IMR-90 (cell line): Measurements from ENCODE around the gene TMEM81. TPM values are rescaled to one million over a fixed set of nuclear protein-coding genes. Genes with fewer than 3 reads are reported as not detected.

Source experiments
- ATAC-seq: fragments of 200-7000 bp; cut with Tn5 transposase; 2 replicates; pipeline ENCODE4 v1.9.1; 2020; ENCODE audit warnings: low read depth, mild to moderate bottlenecking, moderate library complexity
- BruUV-seq: library from RNA; stranded (reverse); fragments of 400-500 nt; replicated peaks from 2 replicates; lab custom pipeline; 2021; lab: Mats Ljungman, UMichigan
- CTCF ChIA-PET: fragments of 300-600 bp; formaldehyde crosslinking; extraction: SDS; loops from one replicate; lab custom pipeline; 2021; ENCODE audit warnings: antibody characterized with exemption; lab: Yijun Ruan, JAX
- POLR2A ChIA-PET: fragments of 300-600 bp; sonication (Branson Sonifier 250); formaldehyde crosslinking; loops from one replicate; lab custom pipeline; 2022; ENCODE audit warnings: antibody characterized with exemption; ENCODE audit not compliant: unreplicated experiment; lab: Charles Lee
- DNase-seq: peaks from one replicate; pipeline ENCODE4 v3.0.0; 2013
- H2AFZ ChIP-seq: replicated peaks from 2 replicates; pipeline ENCODE3; 2013; ENCODE audit warnings: low read length, mild to moderate bottlenecking; ENCODE audit not compliant: poor library complexity
- H2AK5ac ChIP-seq: 2 replicates; pipeline ENCODE4 v1.6.1; 2013; ENCODE audit warnings: low read depth, low read length, inconsistent platforms
- H2AK9ac ChIP-seq: replicated peaks from 2 replicates; pipeline ENCODE3; 2013; ENCODE audit warnings: mild to moderate bottlenecking, low read depth, low read length, moderate library complexity; ENCODE audit not compliant: poor library complexity
- H2BK120ac ChIP-seq: 2 replicates; pipeline ENCODE4 v1.6.1; 2013; ENCODE audit warnings: low read depth, low read length, inconsistent platforms
- H2BK15ac ChIP-seq: 3 replicates; pipeline ENCODE4 v1.6.1; 2013; ENCODE audit warnings: low read depth, low read length, inconsistent platforms
- H2BK20ac ChIP-seq: 2 replicates; pipeline ENCODE4 v1.6.1; 2013; ENCODE audit warnings: low read depth, mild to moderate bottlenecking, inconsistent platforms, low read length, moderate library complexity
- H2BK5ac ChIP-seq: 2 replicates; pipeline ENCODE4 v1.6.1; 2013; ENCODE audit warnings: mild to moderate bottlenecking, low read depth, low read length, inconsistent platforms; ENCODE audit not compliant: poor library complexity, severe bottlenecking
- H3K14ac ChIP-seq: replicated peaks from 2 replicates; pipeline ENCODE4 v1.6.1; 2013; ENCODE audit warnings: low read depth, low read length, inconsistent platforms
- H3K18ac ChIP-seq: 2 replicates; pipeline ENCODE4 v1.6.1; 2013; ENCODE audit warnings: low read depth, low read length, control low read depth
- H3K23ac ChIP-seq: 2 replicates; pipeline ENCODE4 v1.6.1; 2013; ENCODE audit warnings: low read depth, low read length, inconsistent platforms
- H3K27ac ChIP-seq: 2 replicates; pipeline ENCODE4 v1.5.1; 2013; ENCODE audit warnings: mild to moderate bottlenecking, control low read depth, low read length; ENCODE audit not compliant: insufficient read depth
- H3K27me3 ChIP-seq: 2 replicates; pipeline ENCODE4 v1.6.1; 2013; ENCODE audit warnings: low read length; ENCODE audit not compliant: control insufficient read depth, insufficient read depth
- H3K36me3 ChIP-seq: 2 replicates; pipeline ENCODE4 v1.6.1; 2013; ENCODE audit warnings: low read length, mixed read lengths; ENCODE audit not compliant: control insufficient read depth, insufficient read depth
- H3K4ac ChIP-seq: 2 replicates; pipeline ENCODE4 v1.6.1; 2013; ENCODE audit warnings: low read depth, low read length, inconsistent platforms
- H3K4me1 ChIP-seq: 2 replicates; pipeline ENCODE4 v1.6.1; 2013; ENCODE audit warnings: low read length, mixed read lengths; ENCODE audit not compliant: control insufficient read depth, insufficient read depth
- H3K4me2 ChIP-seq: 2 replicates; pipeline ENCODE4 v1.6.1; 2013; ENCODE audit warnings: low read depth, mild to moderate bottlenecking, control low read depth, low read length, moderate library complexity
- H3K4me3 ChIP-seq: 2 replicates; pipeline ENCODE4 v1.5.1; 2013; ENCODE audit warnings: low read depth, mild to moderate bottlenecking, control low read depth, low read length, moderate library complexity; ENCODE audit not compliant: insufficient read depth
- H3K56ac ChIP-seq: 2 replicates; pipeline ENCODE4 v1.6.1; 2013; ENCODE audit warnings: low read length, inconsistent platforms; ENCODE audit not compliant: insufficient read depth; ENCODE audit errors: extremely low read depth
- H3K79me1 ChIP-seq, 2 experiments: 2 replicates each; pipeline ENCODE4 v1.6.1; 2013; ENCODE audit warnings: low read length in 2 of 2, inconsistent platforms in 1 of 2, low read depth in 1 of 2
- H3K9ac ChIP-seq: 2 replicates; pipeline ENCODE4 v1.6.1; 2013; ENCODE audit warnings: low read depth, low read length, control low read depth
- H3K9me1 ChIP-seq: 2 replicates; pipeline ENCODE4 v1.6.1; 2013; ENCODE audit warnings: low read length, inconsistent platforms; ENCODE audit not compliant: insufficient read depth
- H3K9me3 ChIP-seq: 2 replicates; pipeline ENCODE4 v1.6.1; 2013; ENCODE audit warnings: low read length; ENCODE audit not compliant: control insufficient read depth, insufficient read depth
- H4K20me1 ChIP-seq: 2 replicates; pipeline ENCODE4 v1.6.1; 2013; ENCODE audit warnings: low read length, inconsistent platforms; ENCODE audit not compliant: insufficient read depth
- H4K5ac ChIP-seq: 2 replicates; pipeline ENCODE4 v1.6.1; 2013; ENCODE audit warnings: mild to moderate bottlenecking, low read depth, low read length, control low read depth
- H4K8ac ChIP-seq, 2 experiments: 2 replicates each; pipeline ENCODE4 v1.6.1; 2013; ENCODE audit warnings: low read depth in 2 of 2, low read length in 2 of 2, control low read depth in 1 of 2, inconsistent platforms in 1 of 2
- H4K91ac ChIP-seq: 2 replicates; pipeline ENCODE4 v1.6.1; 2013; ENCODE audit warnings: low read depth, low read length, inconsistent platforms; ENCODE audit not compliant: insufficient read depth
- BHLHE40 ChIP-seq: fragments of 150-350 bp; IDR thresholded peaks from 2 replicates; pipeline ENCODE4 v1.6.1; 2016; ENCODE audit warnings: mild to moderate bottlenecking, low read depth, low read length
- CEBPB ChIP-seq: IDR thresholded peaks from 2 replicates; pipeline ENCODE4 v1.6.1; 2012; ENCODE audit warnings: low read depth, low read length, improper control_type of control experiment
- CHD1 ChIP-seq: IDR thresholded peaks from 2 replicates; pipeline ENCODE4 v1.6.1; 2012; ENCODE audit warnings: low read depth, low read length, improper control_type of control experiment
- FOS ChIP-seq: fragments of 150-350 bp; IDR thresholded peaks from 2 replicates; pipeline ENCODE4 v1.6.1; 2016; ENCODE audit warnings: low read depth, low read length
- MAFK ChIP-seq: IDR thresholded peaks from 2 replicates; pipeline ENCODE4 v1.6.1; 2012; ENCODE audit warnings: low read depth, low read length, improper control_type of control experiment
- MAZ ChIP-seq: IDR thresholded peaks from 2 replicates; pipeline ENCODE4 v1.6.1; 2012; ENCODE audit warnings: low read depth, mild to moderate bottlenecking, low read length, improper control_type of control experiment, moderate library complexity, borderline replicate concordance
- MXI1 ChIP-seq: IDR thresholded peaks from 2 replicates; pipeline ENCODE4 v1.6.1; 2012; ENCODE audit warnings: low read depth, mild to moderate bottlenecking, low read length, moderate library complexity, borderline replicate concordance
- NFE2L2 ChIP-seq: fragments of 150-350 bp; IDR thresholded peaks from 2 replicates; pipeline ENCODE4 v1.6.1; 2016; ENCODE audit warnings: low read depth, mild to moderate bottlenecking, low read length
- POLR2A ChIP-seq: IDR thresholded peaks from 2 replicates; pipeline ENCODE4 v1.6.1; 2012; ENCODE audit warnings: mild to moderate bottlenecking, low read depth, low read length
- RAD21 ChIP-seq: IDR thresholded peaks from 2 replicates; pipeline ENCODE4 v1.6.1; 2012; ENCODE audit warnings: low read length, improper control_type of control experiment
- RCOR1 ChIP-seq: IDR thresholded peaks from 2 replicates; pipeline ENCODE4 v1.6.1; 2012; ENCODE audit warnings: mild to moderate bottlenecking, low read length, improper control_type of control experiment; ENCODE audit not compliant: insufficient replicate concordance
- RFX5 ChIP-seq: IDR thresholded peaks from 2 replicates; pipeline ENCODE4 v1.8.0; 2012; ENCODE audit warnings: low read depth, mild to moderate bottlenecking, low read length, moderate library complexity
- SMC3 ChIP-seq: fragments of 150-350 bp; IDR thresholded peaks from 2 replicates; pipeline ENCODE4 v1.6.1; 2016; ENCODE audit warnings: low read depth, mild to moderate bottlenecking, antibody characterized with exemption, low read length, moderate library complexity
- WGBS, 2 experiments: methylation state at CpG; one replicate each; pipeline versions ENCODE4 v1.1.5 to v1.1.7; 2013; ENCODE audit warnings: missing lambda C conversion rate in 2 of 2; ENCODE audit not compliant: insufficient read length in 1 of 2; ENCODE audit errors: extremely low coverage in 2 of 2; 5-methylcytosine and 5-hydroxymethylcytosine counted together
- dilution Hi-C: fragments of 300-500 bp; cut with HindIII; formaldehyde crosslinking; loops from one replicate; pipeline ENCODE4 v1.14.3; 2018; ENCODE audit warnings: low sequenced_read_pairs; ENCODE audit not compliant: unreplicated experiment
- in situ Hi-C: fragments of 300-500 bp; cut with MboI; formaldehyde crosslinking; loops from 3 replicates; pipeline ENCODE4 v1.14.3; 2019; ENCODE audit warnings: low sequenced_read_pairs, inconsistent platforms, mixed read lengths
- intact Hi-C: fragments of 100-400 bp; cut with micrococcal nuclease; formaldehyde crosslinking; loops from 2 replicates; pipeline ENCODE4 v1.10.0; 2022
- polyA plus RNA-seq, 3 experiments: library from polyadenylated mRNA; depleted of rRNA; stranded (reverse); fragments of >200 nt; gene quantifications; 2 replicates each; pipeline ENCODE4 v1.2.3, GENCODE V29; 2012; ENCODE audit warnings: low replicate concordance in 1 of 3
- total RNA-seq: library from RNA; depleted of rRNA; stranded (reverse); fragments of >200 nt; gene quantifications from 2 replicates; pipeline ENCODE4 v1.2.3, GENCODE V29; 2012
- TF ChIP-seq, protein P1 (sequence below): conservative IDR thresholded peaks from 2 replicates; pipeline ENCODE4 v1.5.1; 2012; ENCODE audit warnings: mild to moderate bottlenecking, low read depth, low read length, improper control_type of control experiment
- TF ChIP-seq, protein P2 (sequence below): fragments of 150-350 bp; IDR thresholded peaks from 2 replicates; pipeline ENCODE4 v1.6.1; 2017; ENCODE audit warnings: mild to moderate bottlenecking, antibody characterized with exemption, low read length, low read depth
- TF ChIP-seq, protein P3 (sequence below): fragments of 150-350 bp; IDR thresholded peaks from 2 replicates; pipeline ENCODE4 v1.6.1; 2016; ENCODE audit warnings: low read depth, mild to moderate bottlenecking, low read length, moderate library complexity, borderline replicate concordance

The TMEM81 gene
- total and polyA plus RNA-seq, 2 of the 4 experiments (the other 2 are of a cell fraction): 1.5 to 1.8 TPM

DNA sequence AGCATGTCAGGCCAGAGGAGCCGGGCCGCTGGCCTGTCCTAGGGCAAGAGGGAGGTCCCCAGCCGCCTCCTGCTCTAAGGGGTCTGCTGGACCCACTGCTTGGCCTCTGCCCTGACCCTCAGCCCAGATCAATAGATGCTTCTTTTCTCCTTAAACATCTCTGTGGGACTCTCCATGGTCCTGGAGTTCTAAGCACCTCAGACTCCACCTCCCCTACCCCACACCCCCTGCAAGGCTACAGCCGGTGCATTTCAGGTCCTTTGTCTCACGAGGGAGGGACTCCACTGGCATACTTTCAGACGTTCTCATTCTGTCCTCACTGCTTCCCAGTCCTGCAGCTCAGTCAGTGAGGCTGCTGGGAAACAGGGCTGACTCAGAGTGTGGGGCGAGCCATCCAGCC lies 30.2 kb downstream of the TMEM81 start:
- H2BK20ac ChIP-seq: no peak overlapping the region

More for the DNA sequence above, 30.2 kb downstream of the TMEM81 start:
- dilution Hi-C loops: no loop called here
- no peak overlapping the region for H2AK9ac ChIP-seq
- H4K20me1 ChIP-seq: no peaks in the 10 kb centered on the region
- H2BK5ac ChIP-seq: no peak overlapping the region
- no peaks in the 10 kb centered on the region for H3K4me1 ChIP-seq
- H3K18ac ChIP-seq: no peak overlapping the region
- no peaks in the 10 kb centered on the region for H3K9me1 ChIP-seq
- ATAC-seq (no peak), DNase-seq (no peak)
- H2AFZ ChIP-seq: no peak overlapping the region
- ChIA-PET CTCF (no interaction called here), POLR2A (no interaction called here)
- no peak overlapping the region for H3K23ac ChIP-seq
- no peak overlapping the region for H3K4me2 ChIP-seq
- 63% methylated on average over 3 of the region's 7 CpGs; no CpG with 5 or more reads in 1 of the 2 experiments for WGBS, 2 experiments
- H3K27ac ChIP-seq: no peak overlapping the region
- H3K36me3 ChIP-seq: no peaks in the 10 kb centered on the region
- TF ChIP-seq BHLHE40 (no peak), SMC3 (no peak), CEBPB (no peak), RFX5 (no peak), RCOR1 (no peak), MXI1 (no peak), RAD21 (no peak), MAZ (no peak), FOS (no peak), POLR2A (no peak), CHD1 (no peak), MAFK (no peak), NFE2L2 (no peak)
- TF ChIP-seq, protein P1, sequence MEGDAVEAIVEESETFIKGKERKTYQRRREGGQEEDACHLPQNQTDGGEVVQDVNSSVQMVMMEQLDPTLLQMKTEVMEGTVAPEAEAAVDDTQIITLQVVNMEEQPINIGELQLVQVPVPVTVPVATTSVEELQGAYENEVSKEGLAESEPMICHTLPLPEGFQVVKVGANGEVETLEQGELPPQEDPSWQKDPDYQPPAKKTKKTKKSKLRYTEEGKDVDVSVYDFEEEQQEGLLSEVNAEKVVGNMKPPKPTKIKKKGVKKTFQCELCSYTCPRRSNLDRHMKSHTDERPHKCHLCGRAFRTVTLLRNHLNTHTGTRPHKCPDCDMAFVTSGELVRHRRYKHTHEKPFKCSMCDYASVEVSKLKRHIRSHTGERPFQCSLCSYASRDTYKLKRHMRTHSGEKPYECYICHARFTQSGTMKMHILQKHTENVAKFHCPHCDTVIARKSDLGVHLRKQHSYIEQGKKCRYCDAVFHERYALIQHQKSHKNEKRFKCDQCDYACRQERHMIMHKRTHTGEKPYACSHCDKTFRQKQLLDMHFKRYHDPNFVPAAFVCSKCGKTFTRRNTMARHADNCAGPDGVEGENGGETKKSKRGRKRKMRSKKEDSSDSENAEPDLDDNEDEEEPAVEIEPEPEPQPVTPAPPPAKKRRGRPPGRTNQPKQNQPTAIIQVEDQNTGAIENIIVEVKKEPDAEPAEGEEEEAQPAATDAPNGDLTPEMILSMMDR: no peak
- TF ChIP-seq, protein P2, sequence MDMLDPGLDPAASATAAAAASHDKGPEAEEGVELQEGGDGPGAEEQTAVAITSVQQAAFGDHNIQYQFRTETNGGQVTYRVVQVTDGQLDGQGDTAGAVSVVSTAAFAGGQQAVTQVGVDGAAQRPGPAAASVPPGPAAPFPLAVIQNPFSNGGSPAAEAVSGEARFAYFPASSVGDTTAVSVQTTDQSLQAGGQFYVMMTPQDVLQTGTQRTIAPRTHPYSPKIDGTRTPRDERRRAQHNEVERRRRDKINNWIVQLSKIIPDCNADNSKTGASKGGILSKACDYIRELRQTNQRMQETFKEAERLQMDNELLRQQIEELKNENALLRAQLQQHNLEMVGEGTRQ: no peak
- TF ChIP-seq, protein P3, sequence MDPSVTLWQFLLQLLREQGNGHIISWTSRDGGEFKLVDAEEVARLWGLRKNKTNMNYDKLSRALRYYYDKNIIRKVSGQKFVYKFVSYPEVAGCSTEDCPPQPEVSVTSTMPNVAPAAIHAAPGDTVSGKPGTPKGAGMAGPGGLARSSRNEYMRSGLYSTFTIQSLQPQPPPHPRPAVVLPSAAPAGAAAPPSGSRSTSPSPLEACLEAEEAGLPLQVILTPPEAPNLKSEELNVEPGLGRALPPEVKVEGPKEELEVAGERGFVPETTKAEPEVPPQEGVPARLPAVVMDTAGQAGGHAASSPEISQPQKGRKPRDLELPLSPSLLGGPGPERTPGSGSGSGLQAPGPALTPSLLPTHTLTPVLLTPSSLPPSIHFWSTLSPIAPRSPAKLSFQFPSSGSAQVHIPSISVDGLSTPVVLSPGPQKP: no peak
- no peak overlapping the region for H2BK15ac ChIP-seq
- intact Hi-C loops: no loop called here
- no peaks in the 10 kb centered on the region for H3K9me3 ChIP-seq
- in situ Hi-C loops: no loop called here
- no peak overlapping the region for H3K4me3 ChIP-seq
- no peak overlapping the region for H4K5ac ChIP-seq
- H2AK5ac ChIP-seq: no peak overlapping the region
- no peak overlapping the region for H2BK120ac ChIP-seq
- H3K4ac ChIP-seq: no peak overlapping the region
- BruUV-seq: no TSS peak
- no peak overlapping the region for H3K9ac ChIP-seq
- H4K8ac ChIP-seq: no peak overlapping the region
- no peak overlapping the region for H4K91ac ChIP-seq
- no peaks in the 10 kb centered on the region for H3K79me1 ChIP-seq
- H3K14ac ChIP-seq: no peak overlapping the region
- H3K56ac ChIP-seq: no peak overlapping the region
- peaks cover 54% of the 10 kb centered on the region for H3K27me3 ChIP-seq
